ENCODE measurements around the gene MPO. TPM values are rescaled to one million over a fixed set of nuclear protein-coding genes. Genes with fewer than 3 reads are reported as not detected.

MPO gene
- total RNA-seq, 4 donors from 2014 or later = 0.18 to 0.32 (median 0.31) TPM; not detected in 1

GRCh38 chr17:58277107-58277801, 3.5 kb downstream of the MPO start:
- no peak for DNase-seq
- H3K9me3 ChIP-seq = no peaks in the 10 kb centered on the region
- TF ChIP-seq POLR2A (IDR thresholded peaks at IDR 0.05) (no peak), CTCF (IDR thresholded peaks at IDR 0.05 in 4 of 5, conservative IDR thresholded peaks at IDR 0.05 in 1 of 5) (no peak)
- H3K4me3 ChIP-seq = no peak overlapping the region
- H3K4me1 ChIP-seq = no peaks in the 10 kb centered on the region
- no peaks in the 10 kb centered on the region for H3K27me3 ChIP-seq
- ATAC-seq = no peak
- in situ Hi-C loops (cut with MboI; ENCODE audit: low sequenced_read_pairs in 4 of 4) = no loop called here
- H3K27ac ChIP-seq = no peak overlapping the region
- H3K36me3 ChIP-seq = no peaks in the 10 kb centered on the region
- intact Hi-C loops (cut with DNase I; ENCODE audit: low total_unique reads) = no loop called here

- intact Hi-C loops (cut with DNase I; ENCODE audit: low total_unique reads) = no loop called here
Observed at GRCh38 chr17:58276423-58276822, 4.3 kb downstream of the MPO start.

GRCh38 chr17:58275417-58275816, 5.3 kb downstream of the MPO start:
- intact Hi-C loops (cut with DNase I; ENCODE audit: low total_unique reads) (no loop called here), in situ Hi-C loops (cut with MboI; ENCODE audit: low sequenced_read_pairs in 4 of 4) (no loop called here)
- TF ChIP-seq CTCF (IDR thresholded peaks at IDR 0.05 in 4 of 5, conservative IDR thresholded peaks at IDR 0.05 in 1 of 5) (no peak), POLR2A (IDR thresholded peaks at IDR 0.05) (no peak)
- Histone ChIP-seq H3K36me3 (no peaks in the 10 kb centered on the region), H3K4me1 (no peaks in the 10 kb centered on the region), H3K9me3 (no peaks in the 10 kb centered on the region), H3K4me3 (no peak overlapping the region), H3K27me3 (no peaks in the 10 kb centered on the region), H3K27ac (no peak overlapping the region)
- ATAC-seq (no peak), DNase-seq (no peak)

More at GRCh38 chr17:58276423-58276822, 4.3 kb downstream of the MPO start:
- ATAC-seq (no peak), DNase-seq (no peak)
- no peaks in the 10 kb centered on the region for H3K9me3 ChIP-seq
- no peaks in the 10 kb centered on the region for H3K4me1 ChIP-seq
- H3K27me3 ChIP-seq = no peaks in the 10 kb centered on the region
- in situ Hi-C loops (cut with MboI; ENCODE audit: low sequenced_read_pairs in 4 of 4) = no loop called here
- no peaks in the 10 kb centered on the region for H3K36me3 ChIP-seq
- H3K4me3 ChIP-seq = no peak overlapping the region
- TF ChIP-seq CTCF (IDR thresholded peaks at IDR 0.05 in 4 of 5, conservative IDR thresholded peaks at IDR 0.05 in 1 of 5) (no peak), POLR2A (IDR thresholded peaks at IDR 0.05) (no peak)
- no peak overlapping the region for H3K27ac ChIP-seq

GRCh38 chr17:58273453-58274104, 7.2 kb downstream of the MPO start:
- DNase-seq = no peak

More at GRCh38 chr17:58273453-58274104, 7.2 kb downstream of the MPO start:
- TF ChIP-seq CTCF (IDR thresholded peaks at IDR 0.05 in 4 of 5, conservative IDR thresholded peaks at IDR 0.05 in 1 of 5) = no peak
- TF ChIP-seq POLR2A (IDR thresholded peaks at IDR 0.05) = no peak
- Histone ChIP-seq H3K9me3 (no peaks in the 10 kb centered on the region), H3K27me3 (no peaks in the 10 kb centered on the region), H3K27ac (no peak overlapping the region), H3K4me1 (no peaks in the 10 kb centered on the region), H3K36me3 (no peaks in the 10 kb centered on the region), H3K4me3 (no peak overlapping the region)
- in situ Hi-C loops (cut with MboI; ENCODE audit: low sequenced_read_pairs in 4 of 4) = no loop called here
- ATAC-seq = no peak
- intact Hi-C loops (cut with DNase I; ENCODE audit: low total_unique reads) = no loop called here
